HepG2 (cell line): ENCODE data around the gene CCM2L. TPM values are rescaled to one million over a fixed set of nuclear protein-coding genes. Genes with fewer than 3 reads are reported as not detected.

Source experiments
- AGO1 ChIP-seq: fragments of 200-400 bp; formaldehyde crosslinking; IDR thresholded peaks from 2 replicates; pipeline ENCODE4 v1.6.1; 2017; ENCODE audit warnings: mild to moderate bottlenecking, low read depth, low read length, moderate library complexity; ENCODE audit not compliant: poor library complexity, severe bottlenecking
- ATF3 ChIP-seq: sonication (generic); formaldehyde crosslinking; IDR thresholded peaks from 2 replicates; pipeline ENCODE4 v1.4.0; 2020; ENCODE audit warnings: missing genetic modification reagents
- DZIP1 ChIP-seq: sonication (generic); formaldehyde crosslinking; IDR thresholded peaks from 2 replicates; pipeline ENCODE4 v1.5.0; 2020; ENCODE audit warnings: mild to moderate bottlenecking, missing genetic modification reagents
- E2F5 ChIP-seq: sonication (generic); formaldehyde crosslinking; conservative IDR thresholded peaks from 2 replicates; pipeline ENCODE4 v1.4.0; 2020; ENCODE audit warnings: missing genetic modification reagents
- EED ChIP-seq: sonication (generic); formaldehyde crosslinking; IDR thresholded peaks from 2 replicates; pipeline ENCODE4 v1.5.0; 2020; ENCODE audit warnings: mild to moderate bottlenecking, missing genetic modification reagents
- MED8 ChIP-seq: sonication (generic); formaldehyde crosslinking; IDR thresholded peaks from 2 replicates; pipeline ENCODE4 v1.8.1; 2023; ENCODE audit warnings: mild to moderate bottlenecking, missing genetic modification reagents; ENCODE audit not compliant: insufficient replicate concordance
- SP1 ChIP-seq, 2 experiments: fragments of 450-650 bp in 1 of 2; sonication (generic) in 1 of 2; formaldehyde crosslinking in 1 of 2; IDR thresholded peaks; 2 replicates each; pipeline versions ENCODE4 v1.4.0 to v1.6.1; 2016 to 2020; ENCODE audit warnings: missing genetic modification reagents in 1 of 2
- SP4 ChIP-seq: sonication (generic); formaldehyde crosslinking; IDR thresholded peaks from 2 replicates; pipeline ENCODE4 v1.8.1; 2023; ENCODE audit warnings: mild to moderate bottlenecking, missing genetic modification reagents
- SP5 ChIP-seq: IDR thresholded peaks from 2 replicates; pipeline ENCODE4 v1.6.1; 2016; ENCODE audit warnings: low read depth, borderline replicate concordance
- TAF1 ChIP-seq: sonication (generic); formaldehyde crosslinking; IDR thresholded peaks from 2 replicates; pipeline ENCODE4 v1.4.0; 2020; ENCODE audit warnings: missing genetic modification reagents
- ZNF224 ChIP-seq: sonication (generic); formaldehyde crosslinking; IDR thresholded peaks from 2 replicates; pipeline ENCODE4 v1.5.0; 2020; ENCODE audit warnings: mild to moderate bottlenecking, missing genetic modification reagents
- ZNF230 ChIP-seq: sonication (generic); formaldehyde crosslinking; IDR thresholded peaks from 2 replicates; pipeline ENCODE4 v1.4.0; 2020; ENCODE audit warnings: mild to moderate bottlenecking, missing genetic modification reagents
- ZNF274 ChIP-seq: sonication (generic); formaldehyde crosslinking; IDR thresholded peaks from 2 replicates; pipeline ENCODE4 v1.5.1; 2020; ENCODE audit warnings: mild to moderate bottlenecking, missing genetic modification reagents
- ZNF280B ChIP-seq: sonication (generic); formaldehyde crosslinking; IDR thresholded peaks from 2 replicates; pipeline ENCODE4 v1.5.0; 2020; ENCODE audit warnings: missing genetic modification reagents, mild to moderate bottlenecking, borderline replicate concordance
- ZNF687 ChIP-seq: sonication (generic); formaldehyde crosslinking; IDR thresholded peaks from 2 replicates; pipeline ENCODE4 v1.5.1; 2020; ENCODE audit warnings: mild to moderate bottlenecking, missing genetic modification reagents, moderate library complexity
- ZNF746 ChIP-seq: sonication (generic); formaldehyde crosslinking; IDR thresholded peaks from 2 replicates; pipeline ENCODE4 v1.8.0; 2022; ENCODE audit warnings: mild to moderate bottlenecking, missing genetic modification reagents
- ZNF781 ChIP-seq: sonication (generic); formaldehyde crosslinking; IDR thresholded peaks from 2 replicates; pipeline ENCODE4 v1.5.1; 2020; ENCODE audit warnings: borderline replicate concordance, mild to moderate bottlenecking, missing genetic modification reagents; ENCODE audit errors: not compliant biosample characterization
- polyA plus RNA-seq, 8 experiments: library from polyadenylated mRNA; depleted of rRNA in 3 of 8; stranded (reverse) in 7 of 8; unstranded in 1 of 8; fragments of >200 nt; fragmentation: Illumina TruSeq in 4 of 8; extraction: Trizol in 4 of 8; gene quantifications; 2 replicates each; pipeline versions ENCODE4 v1.2.1 to v1.2.3, GENCODE V29; 2011 to 2016; ENCODE audit warnings: low read depth in 4 of 8, missing spikeins in 1 of 8, mixed read lengths in 1 of 8; ENCODE audit not compliant: insufficient read depth in 1 of 8
- total RNA-seq, 5 experiments: library from RNA; depleted of rRNA; stranded (reverse); fragments of >200 nt; fragmentation: Illumina TruSeq; extraction: Trizol; gene quantifications; 2 replicates each; pipeline ENCODE4 v1.2.3, GENCODE V29; 2016; ENCODE audit warnings: low read depth in 1 of 5

The CCM2L gene
- total and polyA plus RNA-seq, 2 of the 13 experiments (the other 11 are each of a cell fraction or from before 2014, with no cell fraction given) = 0.15 TPM; not detected in 1

- TF ChIP-seq DZIP1 (CRISPR knock-in tag) (0 out of 2 replicates have a peak, but pooled peaks have one; percentile 66), ZNF224 (peak; percentile 43; the same call in 1 of the 2 replicates), ZNF687 (peak; percentile 59), SP4 (CRISPR knock-in tag) (peak; percentile 66; the same call in 1 of the 2 replicates), TAF1 (CRISPR knock-in tag) (0 out of 2 replicates have a peak, but pooled peaks have one; percentile 18), MED8 (CRISPR knock-in tag) (peak; percentile 29), EED (CRISPR knock-in tag) (0 out of 2 replicates have a peak, but pooled peaks have one; percentile 61), E2F5 (0 out of 2 replicates have a peak, but pooled peaks have one; percentile 60), ATF3 (CRISPR knock-in tag) (no peak), SP1 (IDR thresholded peaks at IDR 0.05) (no peak), SP1 (CRISPR knock-in tag; IDR thresholded peaks at IDR 0.05) (peak; percentile 82), ZNF280B (CRISPR knock-in tag) (peak; percentile 92), SP5 (CRISPR knock-in tag) (0 out of 2 replicates have a peak, but pooled peaks have one; percentile 8), ZNF230 (CRISPR knock-in tag) (peak; percentile 46; the same call in 1 of the 2 replicates), ZNF274 (CRISPR knock-in tag) (peak; percentile 53; the same call in 1 of the 2 replicates), ZNF746 (CRISPR knock-in tag) (peak; percentile 30; the same call in 1 of the 2 replicates), ZNF781 (no peak), AGO1 (peak; percentile 10)
These were observed 8.3 kb downstream of the CCM2L start (continued) for GRCh38 chr20:32018269-32019155.
